Fibroblast of pulmonary artery (primary cell): ENCODE measurements around the gene PNKP.

ENCODE experiments used
- DNase-seq: peaks from one replicate; pipeline ENCODE4 v3.0.0-alpha.2; 2010; ENCODE audit warnings: low read depth
- H3K4me3 ChIP-seq: replicated peaks from 2 replicates; pipeline ENCODE4 v1.5.1; 2011; ENCODE audit warnings: low read depth, mild to moderate bottlenecking, control low read depth, low read length, moderate library complexity
- CTCF ChIP-seq: IDR thresholded peaks from 2 replicates; pipeline ENCODE4 v1.5.1; 2011; ENCODE audit warnings: mild to moderate bottlenecking, control low read depth, low read length, inconsistent platforms; ENCODE audit errors: missing control alignments

Gene PNKP

GRCh38 chr19:49908480-49909420 lies 41.4 kb upstream of the PNKP start:
- TF ChIP-seq CTCF, result no peak
- DNase-seq, result no peak
- H3K4me3 ChIP-seq, result no peak overlapping the region

GRCh38 chr19:49907745-49908446 lies 40.5 kb upstream of the PNKP start:
- no peak for DNase-seq
- no peak for TF ChIP-seq CTCF
- H3K4me3 ChIP-seq, result no peak overlapping the region

- DNase-seq, result no peak
- TF ChIP-seq CTCF, result no peak
- no peak overlapping the region for H3K4me3 ChIP-seq
Observed at GRCh38 chr19:49906879-49907564, 39.6 kb upstream of the PNKP start.

- H3K4me3 ChIP-seq, result no peak overlapping the region
- no peak for TF ChIP-seq CTCF
- no peak for DNase-seq
Observed at GRCh38 chr19:49904136-49904535, 36.8 kb upstream of the PNKP start.

GRCh38 chr19:49896863-49897621 lies 29.7 kb upstream of the PNKP start, which contains the start of gene IL4I1:
TSS of gene IL4I1 (minus strand) at chr19:49896887. CDS start at chr19:49896160, 727 bp downstream.
- DNase-seq, result peak; percentile 38
- TF ChIP-seq CTCF, result no peak
- no peak within 1 kb of the TSS for H3K4me3 ChIP-seq
